Esophagus squamous epithelium (tissue), 5 donors: ENCODE results near the gene APIP. TPM values are rescaled to one million over a fixed set of nuclear protein-coding genes. Genes with fewer than 3 reads are reported as not detected.

ENCODE experiments used
- DNase-seq: peaks from one replicate; lab custom pipeline; 2025; lab: John Stamatoyannopoulos, UW
- H3K27ac ChIP-seq, 4 donors: fragments of 200-600 bp; sonication (generic); one replicate each; pipeline ENCODE4 v1.5.1; 2016 to 2019; ENCODE audit warnings: mild to moderate bottlenecking in 1 of 4
- H3K27me3 ChIP-seq, 4 donors: fragments of 200-600 bp; sonication (generic); 1 replicate in 3 of 4; 2 replicates in 1 of 4; pipeline versions ENCODE4 v1.5.1 to v1.6.0; 2017 to 2021; ENCODE audit warnings: antibody characterized with exemption in 1 of 4
- H3K36me3 ChIP-seq, 3 donors: fragments of 200-600 bp; sonication (generic); one replicate each; pipeline ENCODE4 v1.5.1; 2016 to 2019
- H3K4me1 ChIP-seq, 3 donors: fragments of 200-600 bp; sonication (generic); one replicate each; pipeline ENCODE4 v1.5.1; 2017 to 2019
- H3K4me3 ChIP-seq, 4 donors: fragments of 200-600 bp; sonication (generic); 1 replicate in 3 of 4; 2 replicates in 1 of 4; pipeline ENCODE4 v1.5.1; 2016 to 2019; ENCODE audit warnings: mild to moderate bottlenecking in 2 of 4, moderate library complexity in 1 of 4
- H3K9me3 ChIP-seq, 3 donors: fragments of 200-600 bp; sonication (generic); one replicate each; pipeline ENCODE4 v1.5.1; 2016 to 2019
- CTCF ChIP-seq, 6 experiments: fragments of 450-650 bp in 4 of 6; fragments of 200-600 bp in 2 of 6; sonication (generic) in 2 of 6; IDR thresholded peaks; one replicate each; pipeline ENCODE4 v1.5.1; 2016 to 2019; ENCODE audit warnings: antibody characterized with exemption in 6 of 6, mild to moderate bottlenecking in 4 of 6, moderate library complexity in 4 of 6
- POLR2A ChIP-seq, 4 donors: fragments of 450-650 bp; IDR thresholded peaks; one replicate each; pipeline ENCODE4 v1.6.1; 2017; ENCODE audit warnings: antibody characterized with exemption in 4 of 4, mild to moderate bottlenecking in 4 of 4, moderate library complexity in 3 of 4
- WGBS, 2 donors: methylation state at CpG; one replicate each; pipeline ENCODE4 v1.1.5; 2018; 5-methylcytosine and 5-hydroxymethylcytosine counted together
- intact Hi-C: fragments of 100-400 bp; cut with DNase I; formaldehyde crosslinking; loops from one replicate; pipeline ENCODE4 v1.15.0; 2022
- total RNA-seq, 4 donors: library from RNA; depleted of rRNA; stranded (reverse); fragments of >200 nt; gene quantifications; one replicate each; pipeline ENCODE4 v1.1.0, GENCODE V29; 2016
- donor health status: DM: yes; HTN: yes; CAD: no.

The APIP gene
- total RNA-seq, 4 donors from 2014 or later = 11.5 to 21.9 (median 17.2) TPM

GRCh38 chr11:34866375-34866774 lies 49.8 kb downstream of the APIP start:
- Histone ChIP-seq H3K27me3 (no peaks in the 10 kb centered on the region), H3K9me3 (no peaks in the 10 kb centered on the region), H3K27ac (no peak overlapping the region), H3K36me3 (no peaks in the 10 kb centered on the region), H3K4me3 (no peak overlapping the region), H3K4me1 (peaks cover 0 to 42% (median 5%) of the 10 kb centered on the region in 3 donors)
- no peak for DNase-seq
- intact Hi-C loops = no loop called here
- WGBS, 2 donors = 46 to 71% methylated on average over 2 of the region's 2 CpGs
- TF ChIP-seq CTCF (IDR thresholded peaks at IDR 0.05) (no peak), POLR2A (IDR thresholded peaks at IDR 0.05) (no peak)

GRCh38 chr11:34865261-34865660 lies 50.9 kb downstream of the APIP start:
- H3K9me3 ChIP-seq = no peaks in the 10 kb centered on the region
- intact Hi-C loops = no loop called here
- no peak for DNase-seq
- H3K36me3 ChIP-seq = no peaks in the 10 kb centered on the region
- TF ChIP-seq CTCF (IDR thresholded peaks at IDR 0.05) (no peak), POLR2A (IDR thresholded peaks at IDR 0.05) (no peak)
- 80 to 88% methylated on average over 3 of the region's 3 CpGs for WGBS, 2 donors
- no peaks in the 10 kb centered on the region for H3K27me3 ChIP-seq
- peaks cover 0 to 51% (median 10%) of the 10 kb centered on the region in 3 donors for H3K4me1 ChIP-seq
- H3K27ac ChIP-seq = no peak overlapping the region
- no peak overlapping the region for H3K4me3 ChIP-seq

GRCh38 chr11:34864424-34864823 lies 51.8 kb downstream of the APIP start:
- H3K4me1 ChIP-seq = peaks cover 2 to 51% (median 15%) of the 10 kb centered on the region in 3 donors
- 87 to 92% methylated on average over 2 of the region's 2 CpGs for WGBS, 2 donors

GRCh38 chr11:34863048-34863447 lies 53.1 kb downstream of the APIP start:
- TF ChIP-seq POLR2A (IDR thresholded peaks at IDR 0.05) (no peak), CTCF (IDR thresholded peaks at IDR 0.05) (no peak)
- Histone ChIP-seq H3K27ac (no peak overlapping the region), H3K4me3 (no peak overlapping the region), H3K36me3 (no peaks in the 10 kb centered on the region), H3K27me3 (no peaks in the 10 kb centered on the region), H3K9me3 (no peaks in the 10 kb centered on the region), H3K4me1 (peaks cover 5 to 58% (median 23%) of the 10 kb centered on the region in 3 donors)
- DNase-seq = no peak
- intact Hi-C loops = no loop called here
- 43 to 71% methylated on average over 2 of the region's 2 CpGs for WGBS, 2 donors

More at GRCh38 chr11:34864424-34864823, 51.8 kb downstream of the APIP start:
- H3K36me3 ChIP-seq = no peaks in the 10 kb centered on the region
- H3K27me3 ChIP-seq = no peaks in the 10 kb centered on the region
- no peak for DNase-seq
- intact Hi-C loops = no loop called here
- H3K4me3 ChIP-seq = no peak overlapping the region
- H3K27ac ChIP-seq = no peak overlapping the region
- TF ChIP-seq CTCF (IDR thresholded peaks at IDR 0.05) = no peak
- TF ChIP-seq POLR2A (IDR thresholded peaks at IDR 0.05) = no peak
- no peaks in the 10 kb centered on the region for H3K9me3 ChIP-seq

- WGBS, 2 donors = 52 to 65% methylated on average over 4 of the region's 4 CpGs
- H3K27ac ChIP-seq = peak overlapping the region; percentile 78 to 90 (median 87)
- H3K27me3 ChIP-seq = no peaks in the 10 kb centered on the region
Observed at GRCh38 chr11:34860518-34860917, 55.7 kb downstream of the APIP start.

More at GRCh38 chr11:34860518-34860917, 55.7 kb downstream of the APIP start:
- DNase-seq = no peak
- Histone ChIP-seq H3K4me1 (peaks cover 21 to 71% (median 29%) of the 10 kb centered on the region in 3 donors), H3K4me3 (no peak overlapping the region), H3K36me3 (no peaks in the 10 kb centered on the region), H3K9me3 (no peaks in the 10 kb centered on the region)
- TF ChIP-seq POLR2A (IDR thresholded peaks at IDR 0.05) = no peak
- no peak for TF ChIP-seq CTCF (IDR thresholded peaks at IDR 0.05)
- intact Hi-C loops = no loop called here
